HepG2 (cell line): Measurements from ENCODE around the gene MC1R. TPM values are rescaled to one million over a fixed set of nuclear protein-coding genes. Genes with fewer than 3 reads are reported as not detected.
A peak's percentile ranks its signal among the peaks of the same experiment; 100 is the strongest.

ENCODE experiments used
- CCDC6 ChIP-seq: sonication (generic); formaldehyde crosslinking; IDR thresholded peaks from 2 replicates; pipeline ENCODE4 v1.8.1; 2022; ENCODE audit warnings: mild to moderate bottlenecking, missing genetic modification reagents, moderate library complexity
- E2F1 ChIP-seq: sonication (generic); formaldehyde crosslinking; IDR thresholded peaks from 2 replicates; pipeline ENCODE4 v1.5.0; 2020; ENCODE audit warnings: missing genetic modification reagents
- IRF1 ChIP-seq: sonication (generic); formaldehyde crosslinking; IDR thresholded peaks from 2 replicates; pipeline ENCODE4 v1.4.0; 2020; ENCODE audit warnings: low read depth, mild to moderate bottlenecking, missing genetic modification reagents
- ISX ChIP-seq: sonication (generic); formaldehyde crosslinking; conservative IDR thresholded peaks from 2 replicates; pipeline ENCODE4 v1.5.0; 2020; ENCODE audit warnings: missing genetic modification reagents
- MEIS2 ChIP-seq: sonication (generic); formaldehyde crosslinking; IDR thresholded peaks from 2 replicates; pipeline ENCODE4 v1.9.0; 2021; ENCODE audit warnings: mild to moderate bottlenecking, missing genetic modification reagents
- RBFOX2 ChIP-seq: fragments of 200-400 bp; formaldehyde crosslinking; IDR thresholded peaks from 2 replicates; pipeline ENCODE4 v1.6.1; 2017; ENCODE audit warnings: low read depth, mild to moderate bottlenecking, low read length
- SMAD3 ChIP-seq: sonication (generic); formaldehyde crosslinking; IDR thresholded peaks from 2 replicates; pipeline ENCODE4 v1.4.0; 2020; ENCODE audit warnings: missing genetic modification reagents
- SMC3 ChIP-seq: IDR thresholded peaks from 2 replicates; pipeline ENCODE4 v1.6.1; 2011; ENCODE audit warnings: low read length, improper control_type of control experiment
- WIZ ChIP-seq: sonication (generic); formaldehyde crosslinking; IDR thresholded peaks from 2 replicates; pipeline ENCODE4 v1.5.1; 2020; ENCODE audit warnings: mild to moderate bottlenecking, missing genetic modification reagents
- ZBTB1 ChIP-seq: sonication (generic); formaldehyde crosslinking; IDR thresholded peaks from 2 replicates; pipeline ENCODE4 v1.4.0; 2020; ENCODE audit warnings: missing genetic modification reagents, borderline replicate concordance
- ZC3H13 ChIP-seq: sonication (generic); formaldehyde crosslinking; IDR thresholded peaks from 2 replicates; pipeline ENCODE4 v1.8.1; 2023; ENCODE audit warnings: mild to moderate bottlenecking, missing genetic modification reagents, moderate library complexity
- ZNF34 ChIP-seq: sonication (generic); formaldehyde crosslinking; IDR thresholded peaks from 2 replicates; pipeline ENCODE4 v1.4.0; 2020; ENCODE audit warnings: mild to moderate bottlenecking, missing genetic modification reagents, borderline replicate concordance
- ZNF441 ChIP-seq: sonication (generic); formaldehyde crosslinking; IDR thresholded peaks from 2 replicates; pipeline ENCODE4 v1.7.0; 2021; ENCODE audit warnings: missing genetic modification reagents, borderline replicate concordance
- ZNF512B ChIP-seq: sonication (generic); formaldehyde crosslinking; IDR thresholded peaks from 2 replicates; pipeline ENCODE4 v1.5.1; 2020; ENCODE audit warnings: missing genetic modification reagents, mild to moderate bottlenecking, borderline replicate concordance
- ZSCAN30 ChIP-seq: sonication (generic); formaldehyde crosslinking; IDR thresholded peaks from 2 replicates; pipeline ENCODE4 v1.5.0; 2020; ENCODE audit warnings: mild to moderate bottlenecking, missing genetic modification reagents
- ZXDC ChIP-seq: sonication (generic); formaldehyde crosslinking; IDR thresholded peaks from 2 replicates; pipeline ENCODE4 v1.5.0; 2020; ENCODE audit warnings: mild to moderate bottlenecking, missing genetic modification reagents
- polyA plus RNA-seq, 8 experiments: library from polyadenylated mRNA; depleted of rRNA in 3 of 8; stranded (reverse) in 7 of 8; unstranded in 1 of 8; fragments of >200 nt; fragmentation: Illumina TruSeq in 4 of 8; extraction: Trizol in 4 of 8; gene quantifications; 2 replicates each; pipeline versions ENCODE4 v1.2.1 to v1.2.3, GENCODE V29; 2011 to 2016; ENCODE audit warnings: low read depth in 4 of 8, missing spikeins in 1 of 8, mixed read lengths in 1 of 8; ENCODE audit not compliant: insufficient read depth in 1 of 8
- total RNA-seq, 5 experiments: library from RNA; depleted of rRNA; stranded (reverse); fragments of >200 nt; fragmentation: Illumina TruSeq; extraction: Trizol; gene quantifications; 2 replicates each; pipeline ENCODE4 v1.2.3, GENCODE V29; 2016; ENCODE audit warnings: low read depth in 1 of 5
- TF ChIP-seq, protein P1 (sequence below): sonication (generic); formaldehyde crosslinking; IDR thresholded peaks from 2 replicates; pipeline ENCODE4 v1.4.0; 2020; ENCODE audit warnings: missing genetic modification reagents, borderline replicate concordance

The MC1R gene
- total and polyA plus RNA-seq, 2 of the 13 experiments (the other 11 are each of a cell fraction or from before 2014, with no cell fraction given) = 9.1 to 14.8 TPM

GRCh38 chr16:89915303-89916232 is 3.1 kb upstream of the MC1R start (continued):
- no peak for TF ChIP-seq WIZ (CRISPR knock-in tag)
- 0 out of 2 replicates have a peak, but pooled peaks have one; percentile 52 for TF ChIP-seq ZBTB1
- peak; percentile 83 for TF ChIP-seq MEIS2
- no peak for TF ChIP-seq IRF1 (CRISPR knock-in tag)
- peak; percentile 79; the same call in 1 of the 2 replicates for TF ChIP-seq ISX (CRISPR knock-in tag)
- no peak; the same call in 1 of the 2 replicates for TF ChIP-seq SMAD3 (CRISPR knock-in tag)
- TF ChIP-seq ZSCAN30 (CRISPR knock-in tag) = no peak
- no peak for TF ChIP-seq SMC3
- TF ChIP-seq E2F1 (CRISPR knock-in tag) = peak; percentile 51; the same call in 1 of the 2 replicates
- TF ChIP-seq ZXDC (CRISPR knock-in tag) = peak; percentile 96
- TF ChIP-seq ZNF441 = peak; percentile 33; the same call in 1 of the 2 replicates
- peak; percentile 95 for TF ChIP-seq ZNF34 (CRISPR knock-in tag)
- TF ChIP-seq ZNF512B (CRISPR knock-in tag) = no peak
- TF ChIP-seq CCDC6 = peak; percentile 81
- peak; percentile 78; the same call in 1 of the 2 replicates for TF ChIP-seq ZC3H13
- TF ChIP-seq RBFOX2 = peak; percentile 74
- TF ChIP-seq, protein P1, sequence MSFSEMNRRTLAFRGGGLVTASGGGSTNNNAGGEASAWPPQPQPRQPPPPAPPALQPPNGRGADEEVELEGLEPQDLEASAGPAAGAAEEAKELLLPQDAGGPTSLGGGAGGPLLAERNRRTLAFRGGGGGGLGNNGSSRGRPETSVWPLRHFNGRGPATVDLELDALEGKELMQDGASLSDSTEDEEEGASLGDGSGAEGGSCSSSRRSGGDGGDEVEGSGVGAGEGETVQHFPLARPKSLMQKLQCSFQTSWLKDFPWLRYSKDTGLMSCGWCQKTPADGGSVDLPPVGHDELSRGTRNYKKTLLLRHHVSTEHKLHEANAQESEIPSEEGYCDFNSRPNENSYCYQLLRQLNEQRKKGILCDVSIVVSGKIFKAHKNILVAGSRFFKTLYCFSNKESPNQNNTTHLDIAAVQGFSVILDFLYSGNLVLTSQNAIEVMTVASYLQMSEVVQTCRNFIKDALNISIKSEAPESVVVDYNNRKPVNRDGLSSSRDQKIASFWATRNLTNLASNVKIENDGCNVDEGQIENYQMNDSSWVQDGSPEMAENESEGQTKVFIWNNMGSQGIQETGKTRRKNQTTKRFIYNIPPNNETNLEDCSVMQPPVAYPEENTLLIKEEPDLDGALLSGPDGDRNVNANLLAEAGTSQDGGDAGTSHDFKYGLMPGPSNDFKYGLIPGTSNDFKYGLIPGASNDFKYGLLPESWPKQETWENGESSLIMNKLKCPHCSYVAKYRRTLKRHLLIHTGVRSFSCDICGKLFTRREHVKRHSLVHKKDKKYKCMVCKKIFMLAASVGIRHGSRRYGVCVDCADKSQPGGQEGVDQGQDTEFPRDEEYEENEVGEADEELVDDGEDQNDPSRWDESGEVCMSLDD (CRISPR knock-in tag) = no peak; the same call in none of the 2 replicates
